Measurements from ENCODE around the gene ABCC8.

- TF ChIP-seq POLR2AphosphoS5 (IDR thresholded peaks at IDR 0.05; ENCODE audit: low read depth, low read length) (no peak), POLR2A (IDR thresholded peaks at IDR 0.05; ENCODE audit: low read depth, low read length) (no peak), PAX5 (IDR thresholded peaks at IDR 0.05; ENCODE audit: insufficient read depth, low read length, severe bottlenecking) (no peak)
Observed at GRCh38 chr11:17517186-17517585, 40.5 kb upstream of the ABCC8 start.
